ENCODE measurements around the gene NUTF2.
"Not testable (repeated sequence)": the region's sequence is repeated elsewhere in the genome, so short reads cannot be mapped to it uniquely, and the experiment has no call there.

NUTF2 gene

GRCh38 chr16:67914758-67915495, 68.2 kb downstream of the NUTF2 start:
- CTCF ChIA-PET, result interaction anchor here (0.6 to 1.3 kb wide), 6 partner anchors 10 to 150 kb away, joined by 3 to 5 read pairs (median 4); no protein-coding TSS in a partner anchor
- TF ChIP-seq ZNF544 (tag by site-specific recombination; IDR thresholded peaks at IDR 0.05) (no peak), SCRT2 (tag by site-specific recombination; IDR thresholded peaks at IDR 0.05) (peak; percentile 78; the same call in 1 of the 2 replicates), SCRT1 (tag by site-specific recombination; IDR thresholded peaks at IDR 0.05; ENCODE audit: borderline replicate concordance) (0 out of 2 replicates have a peak, but pooled peaks have one; percentile 49), PRDM1 (tag by site-specific recombination; IDR thresholded peaks at IDR 0.05) (peak; percentile 88)
- TF ChIP-seq, protein P1, sequence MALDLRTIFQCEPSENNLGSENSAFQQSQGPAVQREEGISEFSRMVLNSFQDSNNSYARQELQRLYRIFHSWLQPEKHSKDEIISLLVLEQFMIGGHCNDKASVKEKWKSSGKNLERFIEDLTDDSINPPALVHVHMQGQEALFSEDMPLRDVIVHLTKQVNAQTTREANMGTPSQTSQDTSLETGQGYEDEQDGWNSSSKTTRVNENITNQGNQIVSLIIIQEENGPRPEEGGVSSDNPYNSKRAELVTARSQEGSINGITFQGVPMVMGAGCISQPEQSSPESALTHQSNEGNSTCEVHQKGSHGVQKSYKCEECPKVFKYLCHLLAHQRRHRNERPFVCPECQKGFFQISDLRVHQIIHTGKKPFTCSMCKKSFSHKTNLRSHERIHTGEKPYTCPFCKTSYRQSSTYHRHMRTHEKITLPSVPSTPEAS (tag by site-specific recombination; IDR thresholded peaks at IDR 0.05), result peak; percentile 61
- H3K9me3 ChIP-seq (ENCODE audit: control insufficient read depth, insufficient read depth, low read depth, low read length), result no peaks in the 10 kb centered on the region
- H3K36me3 ChIP-seq (ENCODE audit: control insufficient read depth in 2 of 2, insufficient read depth in 1 of 2, low read length in 2 of 2), result peaks cover 0 to 60% of the 10 kb centered on the region in 2 experiments; a peak in 2 of 3 replicates
- POLR2A ChIA-PET, result interaction anchor here (0.6 to 1.5 kb wide), 3 partner anchors 21 to 154 kb away, joined by 3 to 4 read pairs (median 4); no protein-coding TSS in a partner anchor
- H3K4me1 ChIP-seq (ENCODE audit: control insufficient read depth, insufficient read depth, low read length), result no peaks in the 10 kb centered on the region
- H3K4me3 ChIP-seq (ENCODE audit: low read depth, low read length), result no peak overlapping the region
- H3K27ac ChIP-seq (ENCODE audit: extremely low read depth, low read depth, low read length), result no peak overlapping the region

GRCh38 chr16:67915496-67915769, 68.7 kb downstream of the NUTF2 start:
- not testable (repeated sequence) for H3K4me3 ChIP-seq (ENCODE audit: low read depth, low read length); H3K4me1 ChIP-seq (ENCODE audit: control insufficient read depth, insufficient read depth, low read length); H3K27ac ChIP-seq (ENCODE audit: extremely low read depth, low read depth, low read length); H3K9me3 ChIP-seq (ENCODE audit: control insufficient read depth, insufficient read depth, low read depth, low read length)
- ChIA-PET POLR2A (interaction anchor here (0.7 to 1.5 kb wide), 2 partner anchors 20 to 98 kb away, joined by 3 to 4 read pairs; no protein-coding TSS in a partner anchor), CTCF (interaction anchor here (0.6 to 1.3 kb wide), 3 partner anchors 9 to 150 kb away, joined by 3 to 5 read pairs (median 4); no protein-coding TSS in a partner anchor)
- peak; percentile 0 for TF ChIP-seq SCRT2 (tag by site-specific recombination; IDR thresholded peaks at IDR 0.05)
- H3K36me3 ChIP-seq (ENCODE audit: control insufficient read depth in 2 of 2, insufficient read depth in 1 of 2, low read length in 2 of 2), result peaks cover 0 to 56% of the 10 kb centered on the region in 2 experiments; a peak in 2 of 3 replicates

DNA sequence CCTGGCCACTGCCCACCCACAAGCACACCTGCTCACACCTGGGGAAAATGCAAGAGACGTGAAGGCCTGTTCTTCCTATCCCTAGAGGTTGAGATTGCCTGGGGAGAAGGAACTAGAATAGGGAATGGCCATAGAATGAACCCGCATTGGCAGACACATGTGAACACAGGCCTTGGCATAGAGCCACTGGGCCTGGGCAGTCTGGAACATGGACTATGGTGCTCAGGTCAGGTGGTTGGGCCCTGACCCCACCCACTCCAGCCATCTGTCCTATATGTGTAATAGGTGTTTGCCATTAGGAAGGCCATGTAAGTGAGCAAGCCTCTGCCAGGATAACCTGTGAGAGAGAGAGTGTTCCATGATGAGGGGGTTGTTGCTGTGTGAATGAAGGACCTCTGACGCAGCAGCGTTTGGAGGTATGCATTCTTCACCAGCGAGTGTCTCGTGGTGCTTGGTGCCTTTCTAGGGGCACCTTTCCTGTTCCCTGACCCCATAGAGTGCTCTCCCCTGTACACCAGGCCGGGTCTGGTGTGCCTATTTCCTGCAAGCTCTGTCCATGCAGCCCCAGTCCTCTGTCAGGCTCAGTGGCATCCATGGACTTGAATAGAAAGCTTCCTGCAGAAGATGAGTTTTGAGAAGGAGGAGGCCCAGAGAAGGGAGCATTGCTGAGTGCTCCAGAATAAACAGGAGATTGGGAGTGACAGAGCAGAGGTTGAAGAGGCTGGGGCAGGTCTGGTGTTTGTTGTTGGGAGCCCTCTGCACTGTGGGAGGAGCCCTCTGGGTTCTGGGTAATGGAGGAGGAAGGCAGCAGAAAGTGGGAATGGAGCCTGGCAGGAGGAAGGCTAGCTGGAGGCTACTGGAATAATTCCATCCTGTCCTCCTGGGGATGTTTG, 69.3 kb downstream of the NUTF2 start:
- no peaks in the 10 kb centered on the region for H3K4me1 ChIP-seq (ENCODE audit: control insufficient read depth, insufficient read depth, low read length)
- peaks cover 0 to 54% of the 10 kb centered on the region in 2 experiments; a peak in 2 of 3 replicates for H3K36me3 ChIP-seq (ENCODE audit: control insufficient read depth in 2 of 2, insufficient read depth in 1 of 2, low read length in 2 of 2)
- ChIA-PET CTCF (interaction anchor here (0.6 kb wide), 2 partner anchors 149 to 558 kb away, joined by 3 read pairs; no protein-coding TSS in a partner anchor), POLR2A (interaction anchor here (0.7 to 0.8 kb wide), 2 partner anchors 10 to 98 kb away, joined by 3 to 4 read pairs; no protein-coding TSS in a partner anchor)
- H3K4me3 ChIP-seq (ENCODE audit: low read depth, low read length), result no peak overlapping the region
- H3K9me3 ChIP-seq (ENCODE audit: control insufficient read depth, insufficient read depth, low read depth, low read length), result no peaks in the 10 kb centered on the region
- no peak overlapping the region for H3K27ac ChIP-seq (ENCODE audit: extremely low read depth, low read depth, low read length)
- TF ChIP-seq, protein P2, sequence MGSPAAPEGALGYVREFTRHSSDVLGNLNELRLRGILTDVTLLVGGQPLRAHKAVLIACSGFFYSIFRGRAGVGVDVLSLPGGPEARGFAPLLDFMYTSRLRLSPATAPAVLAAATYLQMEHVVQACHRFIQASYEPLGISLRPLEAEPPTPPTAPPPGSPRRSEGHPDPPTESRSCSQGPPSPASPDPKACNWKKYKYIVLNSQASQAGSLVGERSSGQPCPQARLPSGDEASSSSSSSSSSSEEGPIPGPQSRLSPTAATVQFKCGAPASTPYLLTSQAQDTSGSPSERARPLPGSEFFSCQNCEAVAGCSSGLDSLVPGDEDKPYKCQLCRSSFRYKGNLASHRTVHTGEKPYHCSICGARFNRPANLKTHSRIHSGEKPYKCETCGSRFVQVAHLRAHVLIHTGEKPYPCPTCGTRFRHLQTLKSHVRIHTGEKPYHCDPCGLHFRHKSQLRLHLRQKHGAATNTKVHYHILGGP (tag by site-specific recombination; IDR thresholded peaks at IDR 0.05), result no peak
- TF ChIP-seq SP3 (tag by site-specific recombination; IDR thresholded peaks at IDR 0.05) (no peak), SALL2 (tag by site-specific recombination; IDR thresholded peaks at IDR 0.05; ENCODE audit: borderline replicate concordance) (no peak), ZNF394 (tag by site-specific recombination; IDR thresholded peaks at IDR 0.05; ENCODE audit: borderline replicate concordance) (no peak), ZNF221 (tag by site-specific recombination; IDR thresholded peaks at IDR 0.05; ENCODE audit: borderline replicate concordance) (no peak), ZNF404 (tag by site-specific recombination; IDR thresholded peaks at IDR 0.05) (no peak), ZNF335 (tag by site-specific recombination; conservative IDR thresholded peaks at IDR 0.05) (no peak), ZNF19 (tag by site-specific recombination; IDR thresholded peaks at IDR 0.05; ENCODE audit: low read depth) (no peak), ZNF211 (tag by site-specific recombination; IDR thresholded peaks at IDR 0.05; ENCODE audit: low read depth) (no peak)
- TF ChIP-seq, protein P3, sequence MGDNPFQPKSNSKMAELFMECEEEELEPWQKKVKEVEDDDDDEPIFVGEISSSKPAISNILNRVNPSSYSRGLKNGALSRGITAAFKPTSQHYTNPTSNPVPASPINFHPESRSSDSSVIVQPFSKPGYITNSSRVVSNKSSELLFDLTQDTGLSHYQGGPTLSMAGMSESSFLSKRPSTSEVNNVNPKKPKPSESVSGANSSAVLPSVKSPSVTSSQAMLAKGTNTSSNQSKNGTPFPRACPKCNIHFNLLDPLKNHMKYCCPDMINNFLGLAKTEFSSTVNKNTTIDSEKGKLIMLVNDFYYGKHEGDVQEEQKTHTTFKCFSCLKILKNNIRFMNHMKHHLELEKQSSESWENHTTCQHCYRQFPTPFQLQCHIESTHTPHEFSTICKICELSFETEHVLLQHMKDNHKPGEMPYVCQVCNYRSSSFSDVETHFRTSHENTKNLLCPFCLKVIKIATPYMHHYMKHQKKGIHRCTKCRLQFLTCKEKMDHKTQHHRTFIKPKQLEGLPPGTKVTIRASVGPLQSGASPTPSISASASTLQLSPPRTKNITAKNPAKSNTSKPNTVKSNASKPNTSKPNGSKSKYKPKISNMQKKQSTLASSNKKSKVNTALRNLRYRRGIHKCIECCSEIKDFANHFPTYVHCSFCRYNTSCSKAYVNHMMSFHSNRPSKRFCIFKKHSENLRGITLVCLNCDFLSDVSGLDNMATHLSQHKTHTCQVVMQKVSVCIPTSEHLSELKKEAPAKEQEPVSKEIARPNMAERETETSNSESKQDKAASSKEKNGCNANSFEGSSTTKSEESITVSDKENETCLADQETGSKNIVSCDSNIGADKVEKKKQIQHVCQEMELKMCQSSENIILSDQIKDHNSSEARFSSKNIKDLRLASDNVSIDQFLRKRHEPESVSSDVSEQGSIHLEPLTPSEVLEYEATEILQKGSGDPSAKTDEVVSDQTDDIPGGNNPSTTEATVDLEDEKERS (tag by site-specific recombination; IDR thresholded peaks at IDR 0.05), result no peak
- TF ChIP-seq, protein P4, sequence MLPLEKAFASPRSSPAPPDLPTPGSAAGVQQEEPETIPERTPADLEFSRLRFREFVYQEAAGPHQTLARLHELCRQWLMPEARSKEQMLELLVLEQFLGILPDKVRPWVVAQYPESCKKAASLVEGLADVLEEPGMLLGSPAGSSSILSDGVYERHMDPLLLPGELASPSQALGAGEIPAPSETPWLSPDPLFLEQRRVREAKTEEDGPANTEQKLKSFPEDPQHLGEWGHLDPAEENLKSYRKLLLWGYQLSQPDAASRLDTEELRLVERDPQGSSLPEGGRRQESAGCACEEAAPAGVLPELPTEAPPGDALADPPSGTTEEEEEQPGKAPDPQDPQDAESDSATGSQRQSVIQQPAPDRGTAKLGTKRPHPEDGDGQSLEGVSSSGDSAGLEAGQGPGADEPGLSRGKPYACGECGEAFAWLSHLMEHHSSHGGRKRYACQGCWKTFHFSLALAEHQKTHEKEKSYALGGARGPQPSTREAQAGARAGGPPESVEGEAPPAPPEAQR (tag by site-specific recombination; IDR thresholded peaks at IDR 0.05), result no peak
- TF ChIP-seq, protein P5, sequence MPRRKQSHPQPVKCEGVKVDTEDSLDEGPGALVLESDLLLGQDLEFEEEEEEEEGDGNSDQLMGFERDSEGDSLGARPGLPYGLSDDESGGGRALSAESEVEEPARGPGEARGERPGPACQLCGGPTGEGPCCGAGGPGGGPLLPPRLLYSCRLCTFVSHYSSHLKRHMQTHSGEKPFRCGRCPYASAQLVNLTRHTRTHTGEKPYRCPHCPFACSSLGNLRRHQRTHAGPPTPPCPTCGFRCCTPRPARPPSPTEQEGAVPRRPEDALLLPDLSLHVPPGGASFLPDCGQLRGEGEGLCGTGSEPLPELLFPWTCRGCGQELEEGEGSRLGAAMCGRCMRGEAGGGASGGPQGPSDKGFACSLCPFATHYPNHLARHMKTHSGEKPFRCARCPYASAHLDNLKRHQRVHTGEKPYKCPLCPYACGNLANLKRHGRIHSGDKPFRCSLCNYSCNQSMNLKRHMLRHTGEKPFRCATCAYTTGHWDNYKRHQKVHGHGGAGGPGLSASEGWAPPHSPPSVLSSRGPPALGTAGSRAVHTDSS (tag by site-specific recombination; IDR thresholded peaks at IDR 0.05), result no peak
